ENCODE measurements around the gene RBM14. TPM values are rescaled to one million over a fixed set of nuclear protein-coding genes. Genes with fewer than 3 reads are reported as not detected.

The RBM14 gene
- polyA plus RNA-seq, 3 donors = 21.9 to 46.7 (median 42.6) TPM

- Histone ChIP-seq H3K4me1 (ENCODE audit: control insufficient read depth in 1 of 2, insufficient read depth in 2 of 2, low read length in 2 of 2) (peaks cover 6 to 7% of the 10 kb centered on the region in 2 donors), H3K9me3 (replicated peaks in 1 of 2; ENCODE audit: control insufficient read depth in 1 of 2, insufficient read depth in 1 of 2, low read length in 2 of 2) (no peaks in the 10 kb centered on the region), H3K36me3 (replicated peaks in 1 of 2; ENCODE audit: control insufficient read depth in 1 of 2, insufficient read depth in 2 of 2, low read length in 2 of 2) (peaks cover 68 to 84% of the 10 kb centered on the region in 2 donors), H3K4me3 (replicated peaks in 1 of 3; ENCODE audit: low read depth in 2 of 3, low read length in 3 of 3) (no peak overlapping the region), H3K27me3 (ENCODE audit: control insufficient read depth in 2 of 2, insufficient read depth in 2 of 2, low read length in 2 of 2) (no peaks in the 10 kb centered on the region), H2AFZ (ENCODE audit: insufficient read depth, low read depth, low read length, poor library complexity, severe bottlenecking) (no peak overlapping the region), H3K79me2 (ENCODE audit: insufficient read depth, low read length) (peaks cover 100% of the 10 kb centered on the region), H3K9ac (ENCODE audit: insufficient read depth, low read length, poor library complexity, severe bottlenecking) (no peak overlapping the region), H3K4me2 (replicated peaks; ENCODE audit: extremely low read depth, low read length, poor library complexity, severe bottlenecking) (no peak overlapping the region), H4K20me1 (ENCODE audit: insufficient read depth, low read length) (peaks cover 98% of the 10 kb centered on the region), H3K27ac (ENCODE audit: low read depth in 1 of 2, low read length in 2 of 2) (peak overlapping the region in 1 of 2 donors; percentile 40)
- no peak overlapping the region for H3K4me3 Mint-ChIP-seq
- 96% methylated on average over 15 of the region's 16 CpGs for WGBS (ENCODE audit: insufficient coverage)
- no peaks in the 10 kb centered on the region for H3K9me3 Mint-ChIP-seq
- no peak for DNase-seq
- H3K27me3 Mint-ChIP-seq (ENCODE audit: low read depth in 3 of 3) = peaks cover 0 to 2% (median 0%) of the 10 kb centered on the region in 3 donors
- H3K27ac Mint-ChIP-seq = no peak overlapping the region
- intact Hi-C loops (cut with micrococcal nuclease) = no loop called here
- no peak for TF ChIP-seq CTCF (IDR thresholded peaks at IDR 0.05)
- peaks cover 62 to 89% of the 10 kb centered on the region in 2 donors for H3K36me3 Mint-ChIP-seq
- H3K4me1 Mint-ChIP-seq = peaks cover 14% of the 10 kb centered on the region
These were observed 8.0 kb downstream of the RBM14 start for GRCh38 chr11:66624450-66624849.

GRCh38 chr11:66625041-66625751 lies 8.8 kb downstream of the RBM14 start:
- over 99% methylated on average over 21 of the region's 26 CpGs for WGBS (ENCODE audit: insufficient coverage)

More at GRCh38 chr11:66625041-66625751, 8.8 kb downstream of the RBM14 start:
- Histone ChIP-seq H3K36me3 (replicated peaks in 1 of 2; ENCODE audit: control insufficient read depth in 1 of 2, insufficient read depth in 2 of 2, low read length in 2 of 2) (peaks cover 76 to 92% of the 10 kb centered on the region in 2 donors), H3K9ac (ENCODE audit: insufficient read depth, low read length, poor library complexity, severe bottlenecking) (no peak overlapping the region), H3K4me2 (replicated peaks; ENCODE audit: extremely low read depth, low read length, poor library complexity, severe bottlenecking) (no peak overlapping the region), H4K20me1 (ENCODE audit: insufficient read depth, low read length) (peaks cover 100% of the 10 kb centered on the region), H2AFZ (ENCODE audit: insufficient read depth, low read depth, low read length, poor library complexity, severe bottlenecking) (no peak overlapping the region), H3K4me1 (ENCODE audit: control insufficient read depth in 1 of 2, insufficient read depth in 2 of 2, low read length in 2 of 2) (no peaks in the 10 kb centered on the region), H3K9me3 (replicated peaks in 1 of 2; ENCODE audit: control insufficient read depth in 1 of 2, insufficient read depth in 1 of 2, low read length in 2 of 2) (no peaks in the 10 kb centered on the region), H3K4me3 (replicated peaks in 1 of 3; ENCODE audit: low read depth in 2 of 3, low read length in 3 of 3) (no peak overlapping the region), H3K79me2 (ENCODE audit: insufficient read depth, low read length) (peaks cover 100% of the 10 kb centered on the region), H3K27ac (ENCODE audit: low read depth in 1 of 2, low read length in 2 of 2) (no peak overlapping the region), H3K27me3 (ENCODE audit: control insufficient read depth in 2 of 2, insufficient read depth in 2 of 2, low read length in 2 of 2) (no peaks in the 10 kb centered on the region)
- Mint-ChIP-seq H3K27me3 (ENCODE audit: low read depth in 3 of 3) (peaks cover 0 to 2% (median 0%) of the 10 kb centered on the region in 3 donors), H3K4me3 (no peak overlapping the region), H3K27ac (peak overlapping the region in 2 of 7 donors; percentile 20 to 56), H3K9me3 (no peaks in the 10 kb centered on the region), H3K36me3 (peaks cover 66 to 92% of the 10 kb centered on the region in 2 donors), H3K4me1 (peaks cover 9% of the 10 kb centered on the region)
- DNase-seq = no peak
- no peak for TF ChIP-seq CTCF (IDR thresholded peaks at IDR 0.05)
- intact Hi-C loops (cut with micrococcal nuclease) = no loop called here

All from CD14-positive monocyte (primary cell).